Left lung (tissue), 10 donors: ENCODE results near the gene TNKS2. TPM values are rescaled to one million over a fixed set of nuclear protein-coding genes. Genes with fewer than 3 reads are reported as not detected.

ENCODE experiments used
- ATAC-seq: fragments of 200-7000 bp; cut with Tn5 transposase; one replicate; pipeline ENCODE4 v1.9.1; 2020; ENCODE audit warnings: moderate library complexity
- DNase-seq, 4 donors: peaks; one replicate each; pipeline ENCODE4 v3.0.0-alpha.2; 2013 to 2020
- H3K27ac ChIP-seq, 2 donors: fragments of 200-600 bp; sonication (generic) in 1 of 2; one replicate each; pipeline versions ENCODE4 v1.5.0 to v1.8.0; 2020 to 2021
- H3K27me3 ChIP-seq, 2 donors: fragments of 200-600 bp; sonication (generic) in 1 of 2; one replicate each; pipeline versions ENCODE4 v1.5.0 to v1.8.0; 2020 to 2021
- H3K36me3 ChIP-seq, 2 donors: fragments of 200-600 bp; sonication (generic) in 1 of 2; one replicate each; pipeline versions ENCODE4 v1.5.0 to v1.8.0; 2020 to 2021
- H3K4me1 ChIP-seq, 2 donors: fragments of 200-600 bp; one replicate each; pipeline ENCODE4 v1.8.0; 2021
- H3K4me3 ChIP-seq, 2 donors: fragments of 200-600 bp; sonication (generic) in 1 of 2; one replicate each; pipeline versions ENCODE4 v1.5.0 to v1.8.0; 2020 to 2021; ENCODE audit warnings: mild to moderate bottlenecking in 1 of 2
- H3K9me3 ChIP-seq, 2 donors: fragments of 200-600 bp; sonication (generic) in 1 of 2; one replicate each; pipeline versions ENCODE4 v1.5.0 to v1.8.0; 2020 to 2021
- CTCF ChIP-seq, 2 donors: fragments of 200-600 bp; sonication (generic) in 1 of 2; IDR thresholded peaks; one replicate each; pipeline versions ENCODE4 v1.5.0 to v1.8.0; 2021; ENCODE audit warnings: antibody characterized with exemption in 2 of 2
- intact Hi-C, 2 donors: fragments of 100-400 bp; cut with DNase I; formaldehyde crosslinking; loops; one replicate each; pipeline versions ENCODE4 v1.11.2 to v1.14.2; 2022
- polyA plus RNA-seq, 6 donors: library from polyadenylated mRNA; unstranded; fragments of 120-200 nt; gene quantifications; one replicate each; pipeline ENCODE4 v1.2.1, GENCODE V29; 2013; ENCODE audit not compliant: insufficient read length in 6 of 6
- total RNA-seq, 2 donors: library from RNA; stranded (reverse); fragmentation: NEBNext Ultra II Directional; extraction: Animal tissue kit (Norgen Biotek cat#: 25700); gene quantifications; one replicate each; pipeline ENCODE4 v1.2.1, GENCODE V29; 2021
- donor health status: DM: no; HTN: yes; CAD: no.
- donor health status: DM: no; HTN: no; CAD: no.

The TNKS2 gene
- total and polyA plus RNA-seq, 8 donors = 37.1 to 66.0 (median 57.7) TPM

GRCh38 chr10:91759581-91759986 lies 38.6 kb upstream of the TNKS2 start:
- intact Hi-C loops = no loop called here
- DNase-seq (no peak), ATAC-seq (no peak)
- H3K9me3 ChIP-seq = no peaks in the 10 kb centered on the region
- no peak for TF ChIP-seq CTCF (IDR thresholded peaks at IDR 0.05)
- no peak overlapping the region for H3K27ac ChIP-seq
- no peak overlapping the region for H3K4me3 ChIP-seq
- no peaks in the 10 kb centered on the region for H3K4me1 ChIP-seq
- H3K27me3 ChIP-seq = peaks cover 0 to 11% of the 10 kb centered on the region in 2 donors
- no peaks in the 10 kb centered on the region for H3K36me3 ChIP-seq

DNA sequence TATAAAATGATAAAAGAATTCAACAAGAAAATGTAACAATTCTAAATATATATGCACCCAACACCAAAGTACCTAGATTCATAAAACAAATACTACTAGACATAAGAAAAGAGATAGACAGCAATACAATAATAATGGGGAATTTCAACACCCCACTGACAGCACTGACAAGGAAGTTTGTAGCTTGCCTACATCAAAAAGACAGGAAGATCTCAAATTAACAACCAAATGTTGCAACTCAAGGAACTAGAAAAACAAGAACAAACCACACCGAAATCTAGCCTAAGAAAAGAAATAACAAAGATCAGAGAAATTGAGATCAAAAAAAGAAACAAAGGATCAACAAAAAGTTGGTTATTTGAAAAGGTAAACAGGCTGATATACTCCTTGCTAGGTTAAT lies 36.5 kb upstream of the TNKS2 start:
- Histone ChIP-seq H3K4me1 (no peaks in the 10 kb centered on the region), H3K27ac (no peak overlapping the region), H3K36me3 (no peaks in the 10 kb centered on the region), H3K4me3 (no peak overlapping the region), H3K9me3 (no peaks in the 10 kb centered on the region), H3K27me3 (peaks cover 0 to 11% of the 10 kb centered on the region in 2 donors)
- TF ChIP-seq CTCF (IDR thresholded peaks at IDR 0.05) = no peak
- DNase-seq (no peak), ATAC-seq (no peak)
- intact Hi-C loops = no loop called here

- DNase-seq (no peak), ATAC-seq (no peak)
- Histone ChIP-seq H3K4me3 (no peak overlapping the region), H3K9me3 (no peaks in the 10 kb centered on the region), H3K4me1 (no peaks in the 10 kb centered on the region), H3K27me3 (peaks cover 0 to 1% of the 10 kb centered on the region in 2 donors), H3K27ac (no peak overlapping the region), H3K36me3 (no peaks in the 10 kb centered on the region)
- intact Hi-C loops = no loop called here
- no peak for TF ChIP-seq CTCF (IDR thresholded peaks at IDR 0.05)
These were observed 35.3 kb upstream of the TNKS2 start for GRCh38 chr10:91762878-91763277.

DNA sequence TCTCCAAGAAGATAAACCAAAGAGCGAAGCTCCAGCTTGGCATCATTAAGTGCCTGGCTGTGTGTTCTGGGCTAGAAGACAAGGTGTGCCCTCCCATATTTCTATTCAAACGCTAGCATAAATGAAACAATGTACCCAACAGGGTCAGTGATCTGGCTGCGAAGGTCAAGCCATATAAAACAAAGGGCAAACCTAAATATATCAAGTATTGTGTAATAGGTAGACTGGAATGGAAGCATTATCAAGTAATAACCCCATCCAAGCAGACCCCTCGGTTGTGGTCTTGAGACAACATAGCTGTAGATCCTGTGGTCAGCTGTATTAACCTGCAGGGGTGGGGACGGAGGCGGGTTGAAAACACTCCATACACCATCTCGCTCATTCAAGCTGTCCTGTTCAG lies 31.6 kb upstream of the TNKS2 start:
- intact Hi-C loops = no loop called here
- no peak overlapping the region for H3K27ac ChIP-seq
- TF ChIP-seq CTCF (IDR thresholded peaks at IDR 0.05) = no peak
- H3K4me3 ChIP-seq = no peak overlapping the region
- no peaks in the 10 kb centered on the region for H3K27me3 ChIP-seq
- no peaks in the 10 kb centered on the region for H3K36me3 ChIP-seq
- DNase-seq (no peak), ATAC-seq (no peak)
- no peaks in the 10 kb centered on the region for H3K4me1 ChIP-seq
- no peaks in the 10 kb centered on the region for H3K9me3 ChIP-seq

GRCh38 chr10:91768123-91768522 lies 30.1 kb upstream of the TNKS2 start:
- DNase-seq = no peak
- no peaks in the 10 kb centered on the region for H3K36me3 ChIP-seq
- H3K9me3 ChIP-seq = no peaks in the 10 kb centered on the region
- ATAC-seq = no peak
- intact Hi-C loops = no loop called here
- no peak overlapping the region for H3K27ac ChIP-seq
- no peak overlapping the region for H3K4me3 ChIP-seq
- no peaks in the 10 kb centered on the region for H3K27me3 ChIP-seq
- no peak for TF ChIP-seq CTCF (IDR thresholded peaks at IDR 0.05)
- H3K4me1 ChIP-seq = no peaks in the 10 kb centered on the region
